Measurements from ENCODE around the gene TSNAX.

DNA sequence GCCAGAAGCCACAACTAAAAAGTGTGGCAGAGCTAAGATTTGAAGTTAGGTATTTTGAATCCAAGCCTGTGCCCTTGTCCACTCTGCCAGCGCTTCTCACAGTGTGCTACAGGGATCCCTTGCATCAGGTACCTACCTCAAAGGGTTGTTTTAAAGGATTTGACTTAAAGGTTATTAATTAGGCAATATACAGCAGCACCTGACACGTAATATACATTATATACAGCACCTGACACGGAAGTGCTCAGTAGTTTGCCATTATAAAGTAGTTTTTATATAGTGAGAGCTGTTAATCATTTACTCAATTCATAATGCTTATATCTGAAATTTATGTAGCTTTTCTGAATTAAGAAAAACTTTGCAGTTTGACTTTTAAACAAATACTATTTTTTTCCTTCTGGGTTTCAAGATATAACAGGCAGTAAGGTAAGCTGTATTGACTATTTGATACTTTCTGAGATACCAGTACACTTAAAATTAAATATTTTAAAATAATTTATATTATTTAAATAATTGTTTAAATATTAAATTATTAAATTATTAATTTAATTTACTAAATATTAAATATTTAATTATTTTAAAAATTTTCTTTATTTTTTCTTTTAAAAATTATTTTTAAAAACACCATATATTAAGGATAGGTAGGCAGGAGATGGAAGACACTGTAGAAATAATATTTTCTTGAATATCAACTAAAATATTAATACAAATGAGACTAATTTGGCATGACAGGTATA, 33.3 kb downstream of the TSNAX start:
- TF ChIP-seq, protein P1, sequence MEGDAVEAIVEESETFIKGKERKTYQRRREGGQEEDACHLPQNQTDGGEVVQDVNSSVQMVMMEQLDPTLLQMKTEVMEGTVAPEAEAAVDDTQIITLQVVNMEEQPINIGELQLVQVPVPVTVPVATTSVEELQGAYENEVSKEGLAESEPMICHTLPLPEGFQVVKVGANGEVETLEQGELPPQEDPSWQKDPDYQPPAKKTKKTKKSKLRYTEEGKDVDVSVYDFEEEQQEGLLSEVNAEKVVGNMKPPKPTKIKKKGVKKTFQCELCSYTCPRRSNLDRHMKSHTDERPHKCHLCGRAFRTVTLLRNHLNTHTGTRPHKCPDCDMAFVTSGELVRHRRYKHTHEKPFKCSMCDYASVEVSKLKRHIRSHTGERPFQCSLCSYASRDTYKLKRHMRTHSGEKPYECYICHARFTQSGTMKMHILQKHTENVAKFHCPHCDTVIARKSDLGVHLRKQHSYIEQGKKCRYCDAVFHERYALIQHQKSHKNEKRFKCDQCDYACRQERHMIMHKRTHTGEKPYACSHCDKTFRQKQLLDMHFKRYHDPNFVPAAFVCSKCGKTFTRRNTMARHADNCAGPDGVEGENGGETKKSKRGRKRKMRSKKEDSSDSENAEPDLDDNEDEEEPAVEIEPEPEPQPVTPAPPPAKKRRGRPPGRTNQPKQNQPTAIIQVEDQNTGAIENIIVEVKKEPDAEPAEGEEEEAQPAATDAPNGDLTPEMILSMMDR (conservative IDR thresholded peaks at IDR 0.05), result no peak
- no peak for TF ChIP-seq ZFX (IDR thresholded peaks at IDR 0.05)
